ENCODE measurements around the gene TNS1. TPM values are rescaled to one million over a fixed set of nuclear protein-coding genes. Genes with fewer than 3 reads are reported as not detected.
A peak's percentile ranks its signal among the peaks of the same experiment; 100 is the strongest.

The TNS1 gene
- total and polyA plus RNA-seq, 10 of the 15 experiments (the other 5 are each of a cell fraction or from before 2014, with no cell fraction given): 0.05 to 0.44 TPM; not detected in 8

GRCh38 chr2:217789003-217789735 lies 213.6 kb downstream of the TNS1 start (continued):
- peak; percentile 52; the same call in 1 of the 2 replicates for TF ChIP-seq YY1 (IDR thresholded peaks at IDR 0.05; ENCODE audit: low read depth, low read length)
- no peak for TF ChIP-seq PRDM15 (CRISPR knock-in tag; IDR thresholded peaks at IDR 0.05)
- TF ChIP-seq RUNX3 (IDR thresholded peaks at IDR 0.05; ENCODE audit: low read length): peak; percentile 98

GRCh38 chr2:217788669-217789002 lies 214.2 kb downstream of the TNS1 start:
- ChIA-PET RAD21 (ENCODE audit: unreplicated experiment) (interaction anchor here (0.7 to 4.6 kb wide), 5 partner anchors 97 to 292 kb away, joined by 3 to 24 read pairs (median 3); partner anchors contain the start of gene RUFY4), CTCF (interaction anchor here (0.7 to 9.0 kb wide), 25 partner anchors 11 to 338 kb away, joined by 3 to 86 read pairs (median 5); partner anchors contain the start of genes CXCR2 and RUFY4), SMC1A (ENCODE audit: uncharacterized antibody, unreplicated experiment) (interaction anchor here (0.8 to 4.6 kb wide), 5 partner anchors 10 to 280 kb away, joined by 3 to 30 read pairs (median 3); partner anchors contain the start of gene RUFY4), POLR2A (interaction anchor here (0.5 kb wide), 1 partner anchor 132 kb away, joined by 5 read pairs; no protein-coding TSS in a partner anchor)
- no peak overlapping the region for H2AFZ ChIP-seq (ENCODE audit: control insufficient read depth, low read depth, low read length)
- no TSS peak for BruUV-seq (replicated peaks)
- intact Hi-C loops (cut with micrococcal nuclease; ENCODE audit: unreplicated experiment): loop anchor here (1.0 kb wide), 2 partner anchors 98 to 200 kb away; no protein-coding TSS in a partner anchor
- H3K36me3 ChIP-seq (ENCODE audit: control insufficient read depth in 2 of 2, insufficient read depth in 2 of 2, low read length in 1 of 2): no peaks in the 10 kb centered on the region
- H3K9me3 ChIP-seq (replicated peaks; ENCODE audit: control insufficient read depth, insufficient read depth, low read length): no peaks in the 10 kb centered on the region
- ATAC-seq: no peak
- 56% methylated on average over 7 of the region's 7 CpGs for WGBS (ENCODE audit: insufficient coverage, insufficient replicate concordance, low lambda C conversion rate, missing lambda C conversion rate)
- no peak overlapping the region for H3K4me2 ChIP-seq (ENCODE audit: control insufficient read depth, insufficient read depth)
- peaks cover 3% of the 10 kb centered on the region; the same call in 1 of the 2 replicates for H3K4me1 ChIP-seq (ENCODE audit: control insufficient read depth, insufficient read depth, low read length)
- no peak for DNase-seq (ENCODE audit: low read depth, low spot score)
- H3K9ac ChIP-seq (ENCODE audit: control insufficient read depth, insufficient read depth, low read length): no peak overlapping the region
- no peaks in the 10 kb centered on the region for H3K27me3 ChIP-seq (replicated peaks in 1 of 2; ENCODE audit: control insufficient read depth in 2 of 2, insufficient read depth in 2 of 2, low read length in 1 of 2)
- TF ChIP-seq SP1 (IDR thresholded peaks at IDR 0.05; ENCODE audit: low read depth, low read length) (no peak), KLF5 (IDR thresholded peaks at IDR 0.05; ENCODE audit: partially characterized antibody) (no peak), GATAD2B (conservative IDR thresholded peaks at IDR 0.05; ENCODE audit: low read depth) (no peak), TCF3 (IDR thresholded peaks at IDR 0.05; ENCODE audit: borderline replicate concordance, insufficient read depth, low read depth, low read length) (no peak), TBL1XR1 (IDR thresholded peaks at IDR 0.05; ENCODE audit: low read depth, low read length) (no peak), BACH1 (IDR thresholded peaks at IDR 0.05; ENCODE audit: borderline replicate concordance) (no peak), HDAC2 (IDR thresholded peaks at IDR 0.05) (no peak), CBX3 (IDR thresholded peaks at IDR 0.05; ENCODE audit: borderline replicate concordance, low read depth) (no peak), IRF3 (IDR thresholded peaks at IDR 0.05) (no peak), FOXK2 (IDR thresholded peaks at IDR 0.05) (no peak), CHD2 (IDR thresholded peaks at IDR 0.05; ENCODE audit: borderline replicate concordance, low read depth, low read length) (no peak), SRF (IDR thresholded peaks at IDR 0.05; ENCODE audit: low read depth in 2 of 2, low read length in 2 of 2) (no peak)
- no peak overlapping the region for H3K27ac ChIP-seq (ENCODE audit: control insufficient read depth, insufficient read depth)
- in situ Hi-C loops (cut with MboI): no loop called here
- no peaks in the 10 kb centered on the region for H4K20me1 ChIP-seq (ENCODE audit: control insufficient read depth, insufficient read depth)
- no peak overlapping the region for H3K4me3 ChIP-seq
- no peak for FAIRE-seq
- no peaks in the 10 kb centered on the region for H3K79me2 ChIP-seq (ENCODE audit: control insufficient read depth, insufficient read depth, low read length)
